ENCODE data around the gene TRAPPC2L.

DNA sequence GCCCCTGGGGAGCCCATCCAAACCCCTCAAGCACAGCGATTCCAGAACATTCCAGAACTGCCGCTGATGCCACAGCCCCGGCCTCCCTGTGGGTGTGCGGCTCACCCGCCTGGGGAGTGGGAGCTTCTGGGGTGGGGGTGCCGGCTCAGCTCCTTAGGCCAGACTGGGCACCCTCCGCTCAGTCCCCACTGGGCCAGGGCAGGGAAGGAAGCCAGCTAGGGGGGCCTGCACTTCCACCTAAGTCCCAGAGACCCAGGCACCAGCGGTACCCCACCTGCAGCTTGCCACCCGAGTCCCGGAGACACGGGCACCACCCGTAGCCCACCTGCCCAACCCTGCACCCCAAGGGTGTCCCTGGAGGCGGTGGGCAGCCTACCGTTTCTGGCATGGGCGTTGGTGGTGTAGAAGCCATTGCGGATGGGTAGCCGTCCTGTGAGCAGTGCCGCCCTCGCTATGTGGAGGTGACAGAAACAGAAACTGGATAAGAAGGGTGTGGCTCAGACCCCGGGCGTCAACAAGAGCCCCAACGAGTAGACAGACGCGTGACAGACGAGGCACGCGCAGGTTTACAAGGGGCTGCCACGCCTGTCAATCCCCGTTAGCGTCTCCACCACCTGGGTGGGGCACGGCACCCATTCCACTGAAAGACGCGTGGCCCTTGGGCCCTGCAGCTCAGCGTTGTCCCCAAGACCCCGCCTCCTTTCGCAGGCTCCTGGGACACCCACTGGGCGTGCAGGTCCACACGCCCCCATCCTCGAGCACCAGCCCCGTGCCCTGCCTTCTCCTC is 15.2 kb upstream of the TRAPPC2L start:
- TF ChIP-seq, protein P1, sequence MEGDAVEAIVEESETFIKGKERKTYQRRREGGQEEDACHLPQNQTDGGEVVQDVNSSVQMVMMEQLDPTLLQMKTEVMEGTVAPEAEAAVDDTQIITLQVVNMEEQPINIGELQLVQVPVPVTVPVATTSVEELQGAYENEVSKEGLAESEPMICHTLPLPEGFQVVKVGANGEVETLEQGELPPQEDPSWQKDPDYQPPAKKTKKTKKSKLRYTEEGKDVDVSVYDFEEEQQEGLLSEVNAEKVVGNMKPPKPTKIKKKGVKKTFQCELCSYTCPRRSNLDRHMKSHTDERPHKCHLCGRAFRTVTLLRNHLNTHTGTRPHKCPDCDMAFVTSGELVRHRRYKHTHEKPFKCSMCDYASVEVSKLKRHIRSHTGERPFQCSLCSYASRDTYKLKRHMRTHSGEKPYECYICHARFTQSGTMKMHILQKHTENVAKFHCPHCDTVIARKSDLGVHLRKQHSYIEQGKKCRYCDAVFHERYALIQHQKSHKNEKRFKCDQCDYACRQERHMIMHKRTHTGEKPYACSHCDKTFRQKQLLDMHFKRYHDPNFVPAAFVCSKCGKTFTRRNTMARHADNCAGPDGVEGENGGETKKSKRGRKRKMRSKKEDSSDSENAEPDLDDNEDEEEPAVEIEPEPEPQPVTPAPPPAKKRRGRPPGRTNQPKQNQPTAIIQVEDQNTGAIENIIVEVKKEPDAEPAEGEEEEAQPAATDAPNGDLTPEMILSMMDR (IDR thresholded peaks at IDR 0.05; ENCODE audit: low read length): no peak
- TF ChIP-seq EZH2phosphoT487 (IDR thresholded peaks at IDR 0.05; ENCODE audit: low read length): no peak
